ENCODE results near the gene FAM20C.
A peak's percentile ranks its signal among the peaks of the same experiment; 100 is the strongest.

The FAM20C gene

GRCh38 chr7:158771-159170 is 33.6 kb upstream of the FAM20C start:
- DNase-seq = no peak

DNA sequence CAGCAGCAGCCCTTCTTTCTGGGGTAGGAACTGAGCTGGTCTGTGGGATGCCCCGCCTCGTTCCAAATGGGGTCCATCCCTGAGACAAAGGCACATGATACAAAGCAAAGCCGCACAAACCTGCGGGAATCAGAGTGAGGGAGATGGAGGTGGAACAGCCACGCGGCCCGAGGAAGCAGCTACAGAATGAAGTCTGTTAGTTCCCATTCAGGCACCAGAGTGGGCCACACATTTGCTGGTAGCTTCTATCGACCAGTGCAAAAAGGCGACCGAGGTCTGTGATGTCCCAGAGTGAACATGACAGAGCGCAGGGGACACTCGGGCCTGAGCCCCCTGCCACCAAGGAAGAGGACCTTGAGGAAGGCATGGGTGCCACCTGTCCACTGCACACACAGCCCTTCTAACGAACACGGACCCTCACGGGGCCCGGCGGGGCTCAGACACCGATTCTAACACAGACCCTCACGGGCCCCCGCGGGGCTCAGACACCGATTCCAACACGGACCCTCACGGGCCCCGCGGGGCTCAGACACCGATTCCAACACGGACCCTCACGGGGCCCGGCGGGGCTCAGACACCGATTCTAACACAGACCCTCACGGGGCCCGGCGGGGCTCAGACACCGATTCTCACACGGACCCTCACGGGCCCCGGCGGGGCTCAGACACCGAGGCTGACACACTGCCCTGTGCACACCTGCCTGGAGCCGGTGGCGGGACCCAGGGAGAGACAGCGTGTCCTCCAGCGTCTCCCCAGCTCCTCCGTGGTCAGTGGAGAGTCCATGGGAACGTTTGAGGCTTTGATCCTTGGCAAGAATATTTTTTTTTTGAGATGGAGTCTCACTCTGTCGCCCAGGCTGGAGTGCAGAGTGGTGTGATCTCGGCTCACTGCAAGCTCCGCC is 32.8 kb upstream of the FAM20C start:
- peak in 6 of 58 donors; percentile 32 to 85 (median 56) for DNase-seq

DNA sequence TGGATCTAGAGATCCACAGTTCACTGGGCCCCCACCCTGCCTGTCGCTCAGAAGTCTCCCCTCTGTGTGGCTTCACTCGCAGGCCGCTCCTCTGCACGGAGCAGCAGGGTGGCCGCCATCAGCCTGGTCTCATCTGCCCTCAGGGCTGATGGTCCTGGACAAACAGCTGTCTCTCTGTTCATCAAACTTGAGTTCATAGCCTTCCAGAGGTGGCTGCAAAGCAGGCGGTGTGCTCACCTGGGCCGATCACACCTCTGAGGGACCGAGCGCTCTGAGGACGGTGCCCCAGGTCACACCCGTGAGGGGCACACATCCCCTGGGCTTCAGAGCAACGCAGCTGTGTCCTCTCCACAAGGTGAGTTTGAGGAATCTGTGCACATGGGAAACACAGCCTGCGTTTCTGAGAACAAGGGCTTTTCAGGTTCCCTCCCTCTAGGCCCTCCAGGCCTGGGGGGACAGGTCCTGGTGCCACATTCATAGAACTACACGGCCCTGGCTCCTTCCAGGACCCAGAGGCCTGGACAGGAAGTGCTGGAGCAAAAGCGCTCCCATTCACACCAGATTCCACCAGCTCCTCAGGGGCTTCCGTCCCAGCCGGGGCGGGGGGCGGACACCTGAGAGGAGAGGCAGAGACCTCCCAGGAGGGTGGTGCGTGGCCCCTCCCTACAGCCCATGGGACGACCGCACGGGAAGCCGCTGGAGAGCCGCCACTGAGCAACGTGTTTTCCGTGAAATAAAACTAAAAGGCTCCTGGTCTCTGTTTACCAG is 31.2 kb upstream of the FAM20C start:
- no peak for DNase-seq

- DNase-seq = peak in 2 of 58 donors; percentile 19 to 44
These were observed 29.6 kb upstream of the FAM20C start for GRCh38 chr7:162632-163297.

DNA sequence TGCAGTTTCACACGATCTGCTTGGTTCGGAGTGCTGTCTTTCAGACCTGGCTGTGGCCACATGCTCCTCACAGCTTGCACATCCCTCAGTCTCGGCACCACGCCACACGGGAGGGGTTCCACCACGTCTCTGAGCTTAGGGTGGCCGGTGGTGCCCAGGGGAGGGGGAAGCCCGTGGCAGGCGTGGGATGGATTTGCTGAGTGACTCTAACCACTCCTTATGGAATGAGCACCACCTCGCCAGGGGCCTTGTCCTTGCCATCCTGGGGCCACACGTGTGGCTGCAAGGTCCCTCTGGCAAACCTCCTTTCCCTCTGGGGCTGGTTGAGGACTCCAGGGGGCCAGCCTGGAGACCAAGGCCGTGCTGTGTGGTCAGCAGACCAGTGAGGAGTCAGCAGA is 29.1 kb upstream of the FAM20C start:
- no peak for DNase-seq

DNA sequence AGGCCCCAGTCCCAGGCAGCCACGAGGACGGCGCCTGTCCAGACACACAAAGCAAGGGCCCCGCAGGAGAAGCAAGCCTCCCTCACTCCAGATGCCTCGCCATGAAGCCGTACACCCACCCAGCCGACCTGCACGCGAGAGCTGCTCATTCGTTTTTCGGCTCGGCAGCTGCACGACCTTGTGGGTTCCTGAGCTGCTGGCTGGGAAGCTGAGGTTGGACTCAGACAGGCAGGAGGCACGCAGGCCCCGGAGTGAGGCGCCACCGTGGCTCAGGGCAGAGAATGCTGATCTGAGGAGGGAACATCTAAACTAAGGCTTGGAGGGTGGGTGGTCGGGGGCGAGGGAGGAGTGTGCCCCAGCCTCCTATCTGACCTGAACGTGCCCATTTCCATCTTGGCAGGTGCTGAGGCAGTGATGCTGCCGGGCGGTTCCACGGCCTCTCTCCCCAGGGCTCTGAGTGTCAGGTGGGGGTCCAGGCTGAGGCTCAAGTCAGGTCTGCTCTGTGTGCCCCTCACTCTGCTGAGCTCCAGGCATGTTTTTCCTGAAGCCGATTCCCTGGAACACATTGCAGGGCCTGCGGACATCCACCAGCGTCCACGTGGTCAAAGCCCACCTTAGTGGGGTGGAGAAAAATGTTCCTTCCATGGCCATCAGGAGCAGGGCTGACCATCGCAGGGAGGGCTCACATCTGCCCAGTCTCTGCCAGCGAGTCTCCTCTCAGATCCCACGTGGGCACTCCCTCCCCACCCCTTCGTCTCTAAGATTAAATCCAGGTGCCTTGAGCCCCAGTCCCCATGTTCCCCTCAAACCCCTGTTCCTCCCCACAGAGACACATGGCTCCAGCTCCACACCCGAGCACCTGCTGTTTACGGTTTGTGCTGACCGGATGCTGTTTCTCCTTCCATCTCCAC is 28.1 kb upstream of the FAM20C start:
- peak in 1 of 58 donors; percentile 14 for DNase-seq

DNA sequence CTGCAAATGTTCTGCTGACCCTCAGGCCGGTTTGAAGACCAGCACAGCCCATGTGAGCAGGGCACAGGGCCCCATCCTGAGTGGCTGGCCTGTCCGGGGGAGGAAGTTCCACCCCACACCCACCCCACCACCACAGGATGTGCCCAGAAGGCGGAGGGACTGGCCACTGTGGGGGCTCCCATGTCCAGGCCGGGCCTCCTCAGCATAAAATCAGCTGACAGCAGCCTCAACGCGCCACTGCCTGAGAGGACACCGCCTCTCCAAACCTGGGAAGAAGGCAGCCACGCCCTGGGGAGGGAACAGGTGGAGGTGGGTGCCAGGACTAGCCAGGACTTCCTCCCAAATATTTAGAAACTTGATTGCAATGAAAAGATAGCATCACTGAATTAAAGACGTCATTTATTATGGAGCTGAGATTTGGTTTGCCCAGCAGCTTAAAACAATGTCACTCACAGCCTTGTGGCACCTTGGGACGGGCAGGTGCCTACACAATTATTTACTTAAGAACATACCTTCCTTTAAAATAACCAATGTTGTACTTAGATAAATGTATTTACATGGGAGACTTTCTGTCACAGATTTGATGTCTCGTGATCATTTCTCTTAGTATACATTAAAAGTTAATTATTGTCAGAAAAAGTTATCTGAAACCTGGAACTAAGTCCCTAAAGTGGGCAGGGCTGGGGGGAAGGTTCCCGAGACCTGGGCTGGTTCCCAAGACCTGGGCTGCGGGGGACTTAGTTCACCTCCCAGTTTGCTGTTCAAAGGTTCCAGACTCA is 27.3 kb upstream of the FAM20C start:
- peak in 15 of 58 donors; percentile 6 to 39 (median 23) for DNase-seq

- no peak for DNase-seq
These were observed 26.6 kb upstream of the FAM20C start for GRCh38 chr7:165661-166337.

GRCh38 chr7:166338-167060 is 25.9 kb upstream of the FAM20C start:
- DNase-seq = no peak

GRCh38 chr7:167090-167855 is 25.1 kb upstream of the FAM20C start:
- DNase-seq = no peak

DNA sequence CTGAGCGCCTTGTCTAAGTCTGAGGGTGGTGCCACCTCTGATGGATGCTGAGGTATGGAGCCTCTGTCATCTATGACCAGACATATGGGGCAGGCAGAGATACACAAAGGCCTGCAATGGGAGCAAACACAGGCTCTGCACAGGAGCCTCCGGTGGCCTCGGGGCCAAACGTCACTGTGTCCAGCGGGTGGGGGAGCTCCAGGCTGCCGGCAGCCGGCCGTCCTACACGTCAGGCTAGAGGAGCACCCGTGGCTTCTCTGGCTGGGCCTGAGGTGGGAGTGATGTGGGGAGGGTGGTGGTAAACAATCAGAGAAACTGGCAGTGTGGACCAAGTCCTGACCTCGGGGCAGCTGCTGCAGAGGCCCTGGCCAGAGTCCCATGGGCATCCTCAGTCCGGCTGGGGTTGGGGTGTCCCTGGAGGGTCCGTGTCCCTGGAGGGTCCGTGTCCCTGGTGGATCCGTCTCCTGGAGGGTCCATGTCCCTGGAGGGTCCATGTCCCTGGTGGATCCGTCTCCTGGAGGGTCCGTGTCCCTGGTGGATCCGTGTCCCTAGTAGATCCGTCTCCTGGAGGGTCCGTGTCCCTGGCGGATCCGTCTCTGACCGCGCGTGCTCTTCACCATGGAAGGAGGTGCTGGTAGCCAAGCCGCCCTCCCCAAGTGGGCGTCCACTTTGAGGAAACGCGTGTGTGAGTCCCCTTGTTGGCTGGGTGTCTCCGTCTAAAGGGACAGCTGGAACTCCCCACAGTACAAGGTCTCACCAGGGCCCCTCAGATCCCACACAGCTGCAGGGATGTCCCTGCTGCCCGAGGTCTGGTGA is 24.2 kb upstream of the FAM20C start:
- DNase-seq = no peak

DNA sequence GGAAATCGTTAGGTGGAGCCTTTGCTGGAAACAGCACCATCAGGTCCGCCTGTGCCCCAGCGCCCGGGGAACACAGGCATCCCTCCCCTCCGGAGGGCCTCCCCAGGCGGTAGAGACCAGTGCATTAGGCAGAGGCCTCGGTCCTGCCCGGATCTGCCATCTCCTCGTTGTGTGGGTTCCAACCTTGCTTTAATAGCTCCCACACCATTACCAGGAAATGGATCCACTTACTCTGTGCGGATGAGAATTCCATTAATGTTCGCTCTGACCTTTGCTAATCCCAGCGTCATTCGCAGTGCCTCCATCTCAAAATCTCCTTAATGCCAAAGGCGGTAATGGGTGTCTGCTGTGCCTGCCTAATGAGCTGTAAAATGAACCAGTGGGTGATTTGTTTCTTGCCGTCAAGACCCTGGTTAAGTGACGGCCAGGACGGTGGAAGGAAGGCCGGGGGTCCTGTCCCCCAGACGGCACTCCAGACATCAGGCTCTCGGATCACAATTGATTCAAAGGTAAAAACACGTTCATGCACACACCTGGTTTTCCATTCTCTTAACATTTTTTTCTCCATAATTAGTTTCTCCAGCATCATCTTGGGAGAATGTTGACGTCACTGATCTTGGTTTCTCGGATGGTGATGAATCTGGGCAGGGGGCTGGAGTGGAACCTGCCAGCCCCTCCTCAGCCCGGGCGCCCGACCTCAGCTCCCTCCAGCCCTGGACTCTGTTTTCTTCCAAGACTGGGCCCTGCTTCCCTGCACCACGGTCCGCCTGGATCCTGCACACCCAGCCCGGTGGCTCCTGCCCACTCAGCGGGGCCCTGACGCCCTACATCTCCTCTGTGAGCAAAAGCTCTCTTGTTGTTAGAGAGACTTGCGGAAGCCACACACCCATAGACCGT is 22.8 kb upstream of the FAM20C start:
- DNase-seq = no peak

- DNase-seq = no peak
These were observed 21.6 kb upstream of the FAM20C start for GRCh38 chr7:170551-171363.

DNA sequence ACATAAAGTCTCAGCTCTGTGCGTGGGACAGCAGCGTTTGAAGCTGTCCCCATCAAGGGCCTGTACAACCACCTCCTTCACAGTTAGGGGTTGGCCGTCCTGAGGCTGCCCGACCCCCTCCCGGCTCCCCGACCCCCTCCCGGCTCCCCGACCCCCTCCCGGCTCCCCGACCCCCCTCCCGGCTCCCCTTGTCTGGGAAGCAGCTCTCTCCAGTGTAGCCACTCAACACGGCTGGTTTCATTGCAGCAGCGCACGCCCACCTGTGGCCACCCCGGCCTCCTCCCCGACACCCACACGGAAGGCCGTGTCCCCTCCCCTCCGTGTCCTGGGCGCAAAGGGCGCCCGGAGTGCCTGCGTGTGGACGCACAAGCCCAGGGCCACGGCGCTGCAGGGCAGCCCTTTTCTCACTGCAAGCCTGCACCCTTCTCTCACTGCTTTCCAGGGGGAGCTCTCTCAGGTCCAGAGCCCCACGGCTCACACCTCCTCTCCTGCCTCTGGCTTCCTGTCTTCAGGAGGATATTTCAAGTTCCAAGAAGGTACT is 20.9 kb upstream of the FAM20C start:
- DNase-seq = no peak

All from anterior cingulate cortex (tissue), 58 donors.